Breast epithelium (tissue), 3 donors: ENCODE results near the gene ITGA3.

Source experiments
- CTCF ChIP-seq, 3 donors: fragments of 450-650 bp; IDR thresholded peaks; one replicate each; pipeline ENCODE4 v1.5.1; 2016 to 2017; ENCODE audit warnings: antibody characterized with exemption in 3 of 3, mild to moderate bottlenecking in 3 of 3, moderate library complexity in 3 of 3
- POLR2AphosphoS5 ChIP-seq, 3 donors: sonication (generic); formaldehyde crosslinking; IDR thresholded peaks; one replicate each; pipeline ENCODE4 v1.6.1; 2017; ENCODE audit warnings: antibody characterized with exemption in 3 of 3

GRCh38 chr17:50035945-50036344 is 20.0 kb upstream of the ITGA3 start:
- TF ChIP-seq CTCF (IDR thresholded peaks at IDR 0.05) (no peak), POLR2AphosphoS5 (IDR thresholded peaks at IDR 0.05) (no peak)
